WERI-Rb-1 (cell line): Measurements from ENCODE around the gene KIRREL3.

Experiments used
- DNase-seq: peaks from one replicate; pipeline ENCODE4 v3.0.0-alpha.2; 2020
- H3K27ac ChIP-seq: fragments of 250-450 bp; sonication (Bioruptor Pico); 2 replicates; pipeline ENCODE4 v1.5.1; 2020; ENCODE audit warnings: mild to moderate bottlenecking, moderate library complexity
- H3K27me3 ChIP-seq: fragments of 250-450 bp; sonication (Bioruptor Pico); 2 replicates; pipeline ENCODE4 v1.5.1; 2021; ENCODE audit warnings: mild to moderate bottlenecking, low read depth, moderate library complexity; ENCODE audit not compliant: insufficient read depth, severe bottlenecking
- H3K36me3 ChIP-seq: fragments of 250-450 bp; sonication (Bioruptor Pico); 2 replicates; pipeline ENCODE4 v1.5.1; 2020; ENCODE audit warnings: mild to moderate bottlenecking, moderate library complexity
- H3K4me3 ChIP-seq: 2 replicates; pipeline ENCODE4 v1.5.1; 2011; ENCODE audit warnings: low read depth, mild to moderate bottlenecking, control low read depth, low read length
- H3K9me3 ChIP-seq: fragments of 250-450 bp; sonication (Bioruptor Pico); 2 replicates; pipeline ENCODE4 v1.5.1; 2021; ENCODE audit warnings: mild to moderate bottlenecking, moderate library complexity; ENCODE audit not compliant: severe bottlenecking
- TF ChIP-seq, protein P1 (sequence below): IDR thresholded peaks from 2 replicates; pipeline ENCODE4 v1.5.1; 2011; ENCODE audit warnings: low read depth, mild to moderate bottlenecking, control low read depth, inconsistent platforms, low read length

KIRREL3 gene

DNA sequence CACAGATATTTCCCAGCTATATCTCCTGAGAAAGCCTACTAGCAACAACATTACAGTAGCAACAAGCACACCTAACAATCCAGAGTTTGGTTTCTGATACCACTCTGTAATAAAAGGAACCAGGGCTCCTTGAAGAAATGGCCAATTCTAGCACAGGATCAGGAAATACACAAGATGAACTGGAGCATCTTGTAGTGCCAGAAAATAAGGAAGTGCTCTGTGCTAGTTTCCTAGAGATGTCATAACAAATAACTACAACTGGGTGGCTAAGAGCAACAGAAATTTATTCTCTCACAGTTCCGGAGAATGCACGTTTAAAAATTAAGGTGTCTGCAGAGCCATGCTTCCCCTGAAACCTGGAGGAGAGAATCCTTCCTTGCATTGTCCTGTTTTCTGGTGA, 217.8 kb downstream of the KIRREL3 start:
- TF ChIP-seq, protein P1, sequence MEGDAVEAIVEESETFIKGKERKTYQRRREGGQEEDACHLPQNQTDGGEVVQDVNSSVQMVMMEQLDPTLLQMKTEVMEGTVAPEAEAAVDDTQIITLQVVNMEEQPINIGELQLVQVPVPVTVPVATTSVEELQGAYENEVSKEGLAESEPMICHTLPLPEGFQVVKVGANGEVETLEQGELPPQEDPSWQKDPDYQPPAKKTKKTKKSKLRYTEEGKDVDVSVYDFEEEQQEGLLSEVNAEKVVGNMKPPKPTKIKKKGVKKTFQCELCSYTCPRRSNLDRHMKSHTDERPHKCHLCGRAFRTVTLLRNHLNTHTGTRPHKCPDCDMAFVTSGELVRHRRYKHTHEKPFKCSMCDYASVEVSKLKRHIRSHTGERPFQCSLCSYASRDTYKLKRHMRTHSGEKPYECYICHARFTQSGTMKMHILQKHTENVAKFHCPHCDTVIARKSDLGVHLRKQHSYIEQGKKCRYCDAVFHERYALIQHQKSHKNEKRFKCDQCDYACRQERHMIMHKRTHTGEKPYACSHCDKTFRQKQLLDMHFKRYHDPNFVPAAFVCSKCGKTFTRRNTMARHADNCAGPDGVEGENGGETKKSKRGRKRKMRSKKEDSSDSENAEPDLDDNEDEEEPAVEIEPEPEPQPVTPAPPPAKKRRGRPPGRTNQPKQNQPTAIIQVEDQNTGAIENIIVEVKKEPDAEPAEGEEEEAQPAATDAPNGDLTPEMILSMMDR = no peak
- H3K27me3 ChIP-seq = no peaks in the 10 kb centered on the region
- H3K4me3 ChIP-seq = no peak overlapping the region
- no peak overlapping the region for H3K27ac ChIP-seq
- no peaks in the 10 kb centered on the region for H3K36me3 ChIP-seq
- no peak for DNase-seq
- no peaks in the 10 kb centered on the region for H3K9me3 ChIP-seq

DNA sequence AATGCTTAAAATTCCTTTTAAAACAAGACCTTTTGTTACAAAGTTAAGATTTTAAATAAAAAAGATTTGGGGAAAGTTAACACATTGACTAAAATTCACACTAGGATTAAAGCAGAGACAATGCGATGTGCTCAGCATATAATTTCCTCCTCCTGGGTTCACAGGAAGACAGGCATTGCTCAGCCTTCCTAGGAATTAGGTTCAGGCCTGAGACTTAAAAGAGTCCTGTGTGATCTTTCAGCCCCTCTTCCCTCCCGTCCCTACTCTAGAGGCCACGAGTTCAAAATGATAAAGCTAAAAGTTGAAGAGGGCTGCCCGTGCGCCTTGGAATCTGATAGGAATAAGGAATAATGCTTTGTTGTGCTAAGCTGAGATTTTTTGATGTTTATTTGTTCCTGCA, 218.6 kb downstream of the KIRREL3 start:
- Histone ChIP-seq H3K4me3 (no peak overlapping the region), H3K36me3 (no peaks in the 10 kb centered on the region), H3K9me3 (no peaks in the 10 kb centered on the region), H3K27me3 (no peaks in the 10 kb centered on the region), H3K27ac (peak overlapping the region; percentile 36; the same call in 1 of the 2 replicates)
- TF ChIP-seq, protein P1 = no peak
- no peak for DNase-seq

DNA sequence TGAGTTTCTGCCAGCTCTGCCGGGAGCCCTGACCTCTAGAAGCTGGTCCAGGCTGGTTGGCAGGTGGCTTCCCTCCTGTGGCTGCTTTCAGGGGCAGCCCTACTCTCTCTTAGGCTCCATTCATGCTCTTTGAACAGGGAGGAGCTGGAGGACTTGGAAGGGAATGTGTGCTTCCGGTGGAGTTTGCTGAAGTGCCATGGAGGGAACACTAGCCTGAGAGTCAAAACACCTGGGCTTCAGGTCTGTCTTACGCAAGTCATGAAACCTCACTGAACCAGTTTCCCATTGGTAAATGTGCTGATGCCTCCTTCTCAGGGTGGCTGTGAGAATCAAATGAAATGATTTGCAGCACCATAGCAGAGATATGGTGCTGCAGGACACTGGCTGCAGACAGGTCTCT, 224.5 kb downstream of the KIRREL3 start:
- no peak for DNase-seq
- no peak overlapping the region for H3K27ac ChIP-seq
- H3K36me3 ChIP-seq = no peaks in the 10 kb centered on the region
- no peak overlapping the region for H3K4me3 ChIP-seq
- H3K27me3 ChIP-seq = no peaks in the 10 kb centered on the region
- no peaks in the 10 kb centered on the region for H3K9me3 ChIP-seq
- TF ChIP-seq, protein P1 = no peak

DNA sequence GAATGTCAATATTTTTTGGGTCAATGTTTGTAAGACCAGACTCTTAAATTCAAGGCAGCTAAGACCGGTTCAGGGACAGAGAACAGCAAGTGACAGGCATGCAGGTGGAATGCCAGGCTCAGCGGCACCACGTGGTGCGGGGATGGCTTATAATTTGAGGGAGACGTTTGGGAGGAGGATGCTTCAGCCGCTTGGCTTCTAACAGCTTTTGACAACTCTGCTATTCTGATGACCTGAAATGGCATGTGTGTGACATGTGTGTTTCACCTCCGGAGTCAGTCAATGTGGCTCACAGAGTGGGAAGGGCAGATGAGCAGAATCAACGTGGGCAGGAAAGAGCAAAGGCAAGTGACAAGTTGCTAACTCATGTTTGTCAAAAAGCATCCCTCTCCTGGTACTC, 228.3 kb downstream of the KIRREL3 start:
- no peak for DNase-seq
- no peak overlapping the region for H3K27ac ChIP-seq
- TF ChIP-seq, protein P1 = no peak
- no peaks in the 10 kb centered on the region for H3K9me3 ChIP-seq
- H3K27me3 ChIP-seq = no peaks in the 10 kb centered on the region
- no peaks in the 10 kb centered on the region for H3K36me3 ChIP-seq
- H3K4me3 ChIP-seq = no peak overlapping the region

DNA sequence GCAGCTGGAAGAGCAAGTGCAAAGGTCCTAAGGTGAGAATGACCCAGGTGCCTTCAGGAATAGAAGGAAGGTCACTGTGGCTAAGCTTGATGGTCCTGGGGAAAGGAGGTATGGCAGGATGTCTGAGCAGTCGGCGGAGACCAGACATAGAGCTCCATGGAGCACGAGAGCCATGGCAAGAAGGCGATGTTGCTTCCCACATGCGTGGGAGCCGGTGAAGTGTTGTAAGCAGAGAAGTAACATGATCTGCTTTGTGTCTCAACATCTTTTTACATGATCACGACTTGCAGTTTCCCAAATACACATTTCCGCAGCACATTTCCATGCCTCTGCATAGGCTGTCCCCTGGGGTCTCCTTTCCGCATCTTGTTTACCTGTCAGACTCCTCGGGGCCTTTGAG, 231.9 kb downstream of the KIRREL3 start:
- Histone ChIP-seq H3K9me3 (no peaks in the 10 kb centered on the region), H3K27me3 (no peaks in the 10 kb centered on the region), H3K27ac (no peak overlapping the region), H3K36me3 (no peaks in the 10 kb centered on the region), H3K4me3 (no peak overlapping the region)
- DNase-seq = no peak
- TF ChIP-seq, protein P1 = no peak

DNA sequence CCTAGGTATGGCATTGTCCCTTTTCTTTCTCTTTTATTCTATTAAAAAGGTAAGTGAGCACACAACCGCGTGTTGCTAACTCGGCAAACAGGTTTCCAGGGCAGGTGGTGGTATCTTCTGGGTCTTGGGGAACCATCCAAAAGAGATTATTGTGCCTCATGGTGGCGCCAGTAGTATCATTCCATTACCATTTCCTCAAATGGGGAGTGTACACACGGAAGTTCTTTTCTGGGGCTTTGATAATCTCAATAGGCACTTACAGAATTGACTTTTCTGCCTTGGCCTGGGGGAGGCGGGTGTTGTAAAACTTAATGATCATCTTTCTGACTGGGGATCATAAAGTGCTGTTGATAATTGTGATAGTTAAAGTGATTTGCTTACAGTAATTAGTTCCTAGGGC, 234.1 kb downstream of the KIRREL3 start:
- no peaks in the 10 kb centered on the region for H3K9me3 ChIP-seq
- H3K27me3 ChIP-seq = no peaks in the 10 kb centered on the region
- no peak for DNase-seq
- H3K4me3 ChIP-seq = no peak overlapping the region
- H3K36me3 ChIP-seq = no peaks in the 10 kb centered on the region
- no peak overlapping the region for H3K27ac ChIP-seq
- TF ChIP-seq, protein P1 = 0 out of 2 replicates have a peak, but pooled peaks have one; percentile 2
